HG03135 (cell line): ENCODE measurements around the gene POC1A.

Experiments
- ATAC-seq: cut with Tn5 transposase; IDR thresholded peaks from one replicate; pipeline ENCODE4 v1.9.1; 2021; ENCODE audit warnings: mild to moderate bottlenecking, moderate library complexity; ENCODE audit not compliant: unreplicated experiment

Gene POC1A

DNA sequence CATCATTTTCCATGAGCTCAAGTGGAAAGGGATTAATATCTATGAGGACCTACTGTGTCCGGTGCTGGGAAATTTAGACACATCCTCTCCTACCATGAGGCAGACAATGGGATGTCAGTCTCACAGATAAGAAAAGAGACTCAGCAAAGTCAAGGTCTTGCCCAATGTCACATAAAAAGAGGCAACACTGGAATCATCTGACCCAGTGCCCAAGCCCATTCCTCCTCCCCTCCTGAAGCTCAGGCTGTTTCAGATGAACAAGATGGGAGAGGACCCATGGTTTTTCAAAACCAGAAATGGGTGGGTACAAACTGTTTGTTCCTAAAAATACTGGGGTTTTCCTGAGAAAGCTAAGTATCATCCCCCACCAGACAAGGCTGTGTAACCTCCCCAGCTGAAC is 22.2 kb downstream of the POC1A start:
- ATAC-seq = no peak

GRCh38 chr3:52130966-52131622 is 23.1 kb downstream of the POC1A start:
- no peak for ATAC-seq

DNA sequence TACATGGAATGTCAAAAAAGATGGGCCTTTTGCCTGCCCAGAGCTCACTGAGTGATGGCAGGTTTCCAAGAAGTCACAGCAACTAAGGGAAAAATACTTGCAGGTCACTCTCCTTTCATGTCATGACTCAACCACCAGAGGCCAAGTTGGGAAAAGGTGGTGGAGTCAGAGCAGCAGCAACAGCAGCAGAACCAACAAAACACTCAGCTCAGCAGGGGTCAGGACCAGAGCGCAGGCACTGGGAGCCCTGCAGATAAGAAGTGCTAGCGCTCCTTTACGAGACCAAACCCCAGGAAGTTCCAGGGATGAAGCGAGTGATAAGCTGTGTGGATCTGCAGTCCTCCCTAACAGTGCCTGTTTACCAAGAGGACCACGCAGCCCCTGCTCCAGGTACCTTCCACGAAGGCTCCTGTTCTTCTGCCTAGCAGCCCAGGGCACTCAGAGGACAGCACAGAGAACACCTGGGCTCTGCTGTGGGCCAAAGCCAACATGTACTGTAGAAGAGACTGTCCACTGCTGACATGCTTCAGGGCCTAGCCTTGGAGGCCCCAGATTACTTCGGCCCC is 26.0 kb downstream of the POC1A start:
- no peak for ATAC-seq

DNA sequence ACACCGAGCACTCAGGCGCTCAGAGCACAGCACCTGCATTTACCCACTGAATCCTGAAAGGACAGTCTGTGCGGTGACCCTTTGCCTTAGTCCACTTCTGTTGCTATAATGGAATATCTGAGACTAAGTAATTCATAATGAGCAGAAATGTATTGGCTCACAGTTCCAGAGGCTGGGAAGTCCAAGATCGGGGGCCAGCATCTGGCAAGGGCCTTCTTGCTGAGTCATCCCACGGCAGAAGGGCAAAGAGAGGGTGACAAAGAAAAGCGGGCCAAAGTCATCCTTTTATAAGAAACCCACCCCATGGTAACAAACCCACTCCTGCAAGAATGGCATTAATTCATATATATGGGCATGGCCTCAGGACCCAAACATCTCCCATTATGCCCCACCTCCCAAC is 27.7 kb downstream of the POC1A start:
- no peak for ATAC-seq

DNA sequence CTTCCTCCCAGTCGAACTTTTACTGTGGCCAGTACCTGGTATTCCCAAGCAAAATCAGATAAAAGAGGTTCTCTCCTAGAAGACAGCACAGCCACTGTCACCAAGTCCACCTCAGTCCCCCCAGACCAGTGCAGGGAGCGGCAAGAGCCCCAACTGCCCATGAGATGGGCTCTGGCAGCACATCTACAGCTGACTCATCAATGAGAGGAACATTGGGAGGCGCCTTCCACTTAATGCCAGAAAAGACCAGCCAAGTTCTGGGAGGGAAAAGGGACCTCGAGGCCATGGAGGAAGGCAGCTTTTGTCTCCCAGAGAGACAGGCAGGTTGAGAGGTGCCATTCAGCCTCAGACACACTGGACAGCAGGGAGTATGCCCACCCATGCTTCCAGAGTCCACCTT is 28.2 kb downstream of the POC1A start:
- no peak for ATAC-seq

- no peak for ATAC-seq
Observed at GRCh38 chr3:52124766-52125165, 29.5 kb downstream of the POC1A start.

DNA sequence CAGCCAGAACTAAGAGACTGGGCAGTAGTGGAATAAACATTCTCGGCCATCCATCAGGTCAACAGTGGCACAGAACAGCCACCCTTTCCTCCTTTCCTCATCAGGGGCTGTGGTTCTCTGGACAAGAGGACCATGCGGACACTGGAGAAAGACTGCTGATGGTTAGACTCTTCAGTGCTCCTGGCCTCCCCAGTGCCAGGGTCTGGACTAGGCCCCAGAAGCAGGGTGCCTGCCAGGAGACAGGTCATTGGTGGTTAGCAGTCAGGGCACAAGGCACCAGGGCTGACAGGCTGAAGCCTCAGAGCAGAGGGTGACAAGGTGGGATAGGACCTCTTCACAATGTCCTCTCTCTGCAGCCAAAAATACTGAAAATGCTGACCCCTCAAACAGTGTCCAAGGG is 30.1 kb downstream of the POC1A start:
- ATAC-seq = no peak

DNA sequence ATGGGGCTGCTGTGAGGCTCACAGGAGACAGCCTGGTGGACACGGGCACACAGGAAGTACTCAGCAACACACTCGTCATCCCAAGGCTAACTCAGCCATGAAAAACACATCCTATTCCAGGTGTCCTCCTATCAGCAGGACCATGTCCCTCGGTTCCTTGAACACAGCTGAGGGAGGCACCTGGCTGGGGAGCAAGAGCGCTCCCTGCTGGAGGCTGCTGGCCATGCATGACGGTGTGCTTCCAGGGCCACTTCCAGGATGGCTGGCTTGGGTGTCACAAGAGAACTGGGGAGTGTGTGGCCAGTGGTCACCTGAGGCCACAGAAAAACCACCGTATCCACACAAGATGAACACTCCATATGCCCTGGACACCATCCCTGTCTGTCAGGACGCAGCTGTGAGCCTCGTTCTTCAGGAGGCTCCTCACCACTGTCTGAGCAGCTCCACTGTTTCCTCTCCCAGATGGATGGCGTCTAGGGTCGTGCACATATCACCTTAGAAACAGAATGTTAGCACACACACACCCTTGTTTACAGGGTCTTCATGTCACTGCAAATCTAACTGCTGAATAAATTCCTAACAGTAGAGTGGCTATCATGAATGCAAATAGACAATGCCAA is 31.0 kb downstream of the POC1A start:
- ATAC-seq = no peak

DNA sequence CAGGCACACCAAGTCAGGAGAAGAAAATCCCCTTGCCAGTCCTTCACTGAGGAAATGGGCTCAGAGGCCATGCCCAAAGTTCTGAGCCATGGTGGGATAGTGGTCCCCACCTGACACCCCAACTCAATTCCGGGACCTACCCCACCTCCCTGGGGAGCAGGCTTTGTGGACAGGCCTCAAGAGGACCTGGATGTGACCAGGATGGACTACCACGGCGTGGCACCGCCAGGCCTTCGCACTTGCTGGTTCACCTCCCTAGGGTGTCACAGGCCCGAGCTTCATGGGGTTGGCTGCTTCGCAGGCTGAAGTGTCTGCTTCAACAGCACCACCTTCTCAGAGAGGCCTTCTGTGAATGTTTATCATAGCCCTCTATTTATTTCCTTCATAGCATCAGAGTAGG is 31.7 kb downstream of the POC1A start:
- no peak for ATAC-seq

GRCh38 chr3:52121813-52122212 is 32.4 kb downstream of the POC1A start:
- ATAC-seq = no peak

GRCh38 chr3:52121464-52121805 is 32.8 kb downstream of the POC1A start:
- ATAC-seq = peak; percentile 46

DNA sequence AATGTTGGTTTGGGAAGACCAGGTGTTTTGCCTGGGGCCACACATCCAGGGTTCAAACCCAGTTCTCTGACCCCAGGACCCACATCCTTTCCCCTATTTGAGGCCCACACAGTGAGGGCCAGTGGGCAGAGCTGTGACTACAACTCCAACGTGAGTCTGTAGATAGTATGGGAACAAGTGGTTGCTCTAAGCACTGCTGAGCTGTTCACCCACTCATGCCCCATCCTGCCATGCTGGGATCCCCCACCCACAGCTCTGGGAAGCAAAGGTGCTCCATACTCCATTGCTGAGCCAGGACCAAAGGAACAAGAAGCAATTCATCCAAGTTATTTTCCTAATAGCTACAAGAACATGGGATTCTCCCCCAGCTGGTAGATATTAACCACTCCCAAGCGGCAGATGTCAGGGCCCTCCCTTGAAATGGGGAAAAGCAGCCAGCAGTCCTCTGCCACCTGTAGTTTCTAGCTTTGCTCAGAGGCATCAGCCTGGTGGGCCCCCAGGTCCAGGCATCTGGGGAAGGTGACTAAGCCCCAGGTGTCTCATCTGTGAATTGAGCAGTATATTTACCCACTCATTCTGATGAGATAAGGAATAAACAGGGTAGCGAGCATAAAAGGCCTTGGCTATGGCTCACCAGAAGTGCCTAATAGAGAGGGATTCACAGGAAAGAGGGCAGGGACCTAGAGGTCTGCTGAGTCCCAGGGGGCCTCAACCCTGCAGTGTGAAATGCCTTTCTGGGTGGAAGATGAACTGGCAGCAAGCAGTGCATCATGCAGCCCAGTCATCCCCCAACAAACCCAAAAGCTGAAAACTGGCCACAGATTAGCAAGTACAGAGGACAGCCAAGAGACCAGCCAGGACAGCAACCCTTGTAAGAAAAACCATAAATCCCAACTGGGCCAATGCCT is 33.4 kb downstream of the POC1A start:
- ATAC-seq = no peak

DNA sequence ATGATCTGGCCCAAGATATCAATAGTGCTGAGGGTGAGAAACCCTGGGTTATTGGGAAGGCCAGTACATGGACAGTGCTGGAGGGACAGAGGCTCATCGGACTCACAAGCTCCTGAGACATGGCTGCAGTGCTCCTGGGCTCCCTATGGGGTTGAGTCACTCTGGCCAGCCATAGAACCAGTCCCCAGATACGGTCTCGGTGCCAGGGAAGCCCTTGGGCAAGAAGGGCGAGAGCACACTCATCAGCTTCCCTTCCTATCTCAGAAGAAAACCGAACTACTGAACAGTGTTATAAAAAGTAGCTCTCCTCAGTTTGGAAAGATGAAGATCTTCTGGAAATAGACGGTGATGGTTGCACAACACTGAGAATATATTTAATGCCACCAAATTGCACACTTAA is 34.4 kb downstream of the POC1A start:
- no peak for ATAC-seq

DNA sequence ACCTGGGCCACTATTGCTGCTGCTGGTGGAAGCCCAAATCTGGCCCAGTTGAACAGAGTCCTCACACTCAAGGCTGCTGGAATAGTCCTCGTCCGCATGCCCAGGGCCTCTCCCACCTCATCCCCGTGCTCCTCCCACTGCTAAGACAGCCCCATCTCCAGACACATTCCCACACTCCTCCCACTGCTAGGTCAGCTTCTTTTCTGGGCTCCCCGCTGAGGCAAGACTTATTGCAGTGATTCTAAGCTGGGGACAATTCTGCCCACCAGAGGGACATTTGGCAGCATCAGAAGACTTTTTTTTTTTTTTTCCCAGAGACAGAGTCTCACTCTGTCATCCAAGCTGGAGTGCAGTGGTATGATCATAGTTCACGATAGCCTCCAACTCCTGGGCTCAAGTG is 35.1 kb downstream of the POC1A start:
- ATAC-seq = no peak

DNA sequence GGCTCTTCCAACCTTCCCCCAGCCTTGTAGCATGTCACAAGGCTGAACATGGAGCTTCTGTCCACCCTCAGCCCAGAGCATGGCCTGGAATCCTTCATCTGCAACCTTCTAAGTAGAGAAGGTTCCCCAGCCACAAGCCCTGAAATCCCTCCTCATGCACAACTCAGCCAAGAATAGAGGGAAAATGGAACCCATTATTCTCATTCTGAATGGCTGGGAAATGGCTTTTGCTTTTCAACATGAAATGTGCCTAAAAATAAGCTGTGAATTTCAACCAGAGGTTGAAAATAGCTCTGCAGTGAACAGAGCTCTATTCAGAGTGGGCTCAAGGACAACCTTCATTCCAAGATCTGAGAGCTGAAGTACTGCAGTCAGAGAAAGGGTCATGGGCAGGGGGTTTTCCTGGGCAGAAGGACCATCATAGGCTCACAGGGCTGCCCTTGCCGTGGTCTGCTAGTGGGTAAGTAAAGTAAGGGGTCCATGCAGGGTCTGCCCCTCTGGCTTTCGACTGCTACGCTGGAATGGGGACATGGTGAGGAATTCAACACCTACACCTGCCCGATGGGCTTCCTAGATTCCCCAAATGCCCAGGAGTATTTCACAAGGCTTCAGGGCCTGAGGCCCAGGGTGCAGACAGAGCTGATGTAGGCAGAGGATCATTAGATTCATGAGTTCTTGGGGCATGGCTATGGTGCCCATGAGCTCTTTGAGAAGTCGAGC is 35.9 kb downstream of the POC1A start:
- no peak for ATAC-seq

- no peak for ATAC-seq
Observed at GRCh38 chr3:52117537-52117936, 36.7 kb downstream of the POC1A start.

DNA sequence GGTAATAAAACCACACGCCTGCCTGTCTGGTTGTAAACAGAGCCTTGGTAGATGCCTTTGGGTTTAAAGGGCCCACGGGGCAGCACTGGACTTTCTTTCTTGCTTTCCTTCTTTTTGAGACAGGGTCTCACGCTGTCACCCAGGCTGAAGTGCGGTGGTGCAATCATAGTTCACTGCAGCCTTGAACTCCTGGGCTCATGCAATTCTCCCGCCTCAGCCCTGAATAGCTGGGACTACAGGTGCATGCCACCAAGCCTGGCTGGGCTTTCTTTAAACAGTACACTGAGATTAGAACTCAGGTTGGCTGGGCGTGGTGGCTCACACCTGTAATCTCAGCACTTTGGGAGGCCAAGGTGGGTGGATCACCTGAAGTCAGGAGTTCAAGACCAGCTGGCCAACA is 42.2 kb downstream of the POC1A start:
- no peak for ATAC-seq

DNA sequence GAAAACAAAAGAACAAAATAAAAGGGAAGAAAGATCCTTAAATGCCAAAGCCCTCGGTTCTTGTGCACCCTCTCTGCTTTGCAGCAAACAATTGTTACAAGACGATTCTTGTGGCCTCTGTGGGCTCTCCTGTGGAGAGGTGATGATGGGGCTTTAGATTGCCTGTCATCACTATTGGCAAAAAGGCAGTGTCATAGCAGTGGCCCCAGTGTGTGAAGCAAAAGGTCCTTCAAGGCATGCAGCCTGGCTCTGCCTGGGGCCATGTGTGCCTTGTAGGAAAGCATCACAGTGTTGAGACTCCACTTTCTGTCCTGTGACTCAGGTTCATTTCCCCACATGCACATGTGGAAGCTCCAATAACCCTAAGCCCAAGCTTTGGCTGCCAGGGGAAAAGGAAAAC is 43.7 kb downstream of the POC1A start:
- ATAC-seq = no peak

DNA sequence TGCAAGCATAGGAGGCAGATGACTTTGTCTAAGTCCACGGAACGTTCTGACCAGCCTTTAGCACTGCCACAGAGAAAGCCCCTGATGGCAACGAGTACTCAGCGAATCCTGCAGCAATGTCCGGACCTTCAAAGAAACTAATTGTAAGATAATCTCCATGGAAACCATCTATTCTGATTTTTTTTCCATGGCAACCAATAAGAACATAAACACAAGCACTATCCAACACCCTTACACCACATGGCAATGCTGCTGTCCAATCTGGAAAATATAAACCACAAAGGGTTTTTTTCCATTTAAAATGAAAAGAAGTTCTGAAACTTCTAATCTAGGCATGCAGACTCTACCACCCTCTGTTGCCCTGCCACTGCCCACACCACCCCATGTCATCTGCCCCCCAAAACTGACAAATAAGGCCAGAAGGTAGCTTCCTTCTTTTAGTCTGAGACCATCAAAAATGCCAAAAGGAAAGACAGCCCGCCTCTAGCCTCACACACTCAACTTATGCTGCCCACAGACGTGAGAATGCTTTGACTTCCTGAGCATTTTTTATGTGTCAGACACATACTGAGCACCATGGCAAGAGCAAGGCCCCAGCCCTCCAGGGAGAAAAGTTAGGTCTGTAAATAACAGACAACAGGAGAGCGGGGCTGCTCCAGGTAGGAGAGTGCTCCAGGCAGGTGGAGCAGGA is 44.5 kb downstream of the POC1A start:
- no peak for ATAC-seq
